ENCODE measurements around the gene EIF5A2.
"Not testable (repeated sequence)": the region's sequence is repeated elsewhere in the genome, so short reads cannot be mapped to it uniquely, and the experiment has no call there.

The EIF5A2 gene

DNA sequence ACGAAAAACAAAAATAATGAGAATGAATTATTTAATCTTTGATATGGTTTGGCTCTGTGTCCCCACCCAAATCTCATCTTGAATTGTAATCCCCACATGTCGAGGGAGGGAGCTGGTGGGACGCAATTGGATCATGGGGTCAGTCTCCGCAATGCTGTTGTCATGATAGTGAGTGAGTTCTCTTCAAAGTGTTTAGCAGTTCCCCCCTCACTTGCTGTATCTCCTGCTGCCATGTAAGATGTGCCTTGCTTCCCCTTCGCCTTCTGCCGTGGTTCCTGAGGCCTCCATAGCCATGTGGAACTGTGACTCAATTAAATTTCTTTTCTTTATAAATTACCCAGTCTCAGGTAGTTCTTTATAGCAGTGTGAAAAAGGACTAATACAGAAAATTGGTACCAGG is 12.1 kb downstream of the EIF5A2 start:
- DNase-seq: not testable (repeated sequence)

GRCh38 chr3:170893895-170894294 is 14.5 kb downstream of the EIF5A2 start:
- DNase-seq: no peak

GRCh38 chr3:170889630-170890029 is 18.8 kb downstream of the EIF5A2 start:
- no peak for DNase-seq

DNA sequence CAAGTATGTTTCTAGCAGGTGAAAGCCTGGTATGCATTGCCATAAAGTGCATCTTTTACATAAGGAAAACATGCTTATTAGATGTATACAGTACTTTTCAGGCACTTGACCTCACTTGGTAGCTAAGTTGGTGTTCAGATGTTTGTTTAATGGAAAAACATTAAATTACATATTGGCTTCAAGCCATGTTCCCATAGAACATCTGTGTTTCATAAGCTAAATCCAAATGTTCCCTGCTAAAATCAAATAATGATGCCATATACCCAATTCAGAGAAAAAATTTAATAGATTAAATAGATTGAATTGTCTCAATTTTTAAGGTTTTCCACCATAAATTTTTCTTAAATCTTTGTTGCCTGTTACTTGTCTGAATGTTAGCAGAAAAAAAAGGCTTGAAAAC is 19.3 kb downstream of the EIF5A2 start:
- DNase-seq: no peak

- DNase-seq: peak in 1 of 2 experiments; percentile 24
These were observed 24.1 kb downstream of the EIF5A2 start for GRCh38 chr3:170884109-170884930.

DNA sequence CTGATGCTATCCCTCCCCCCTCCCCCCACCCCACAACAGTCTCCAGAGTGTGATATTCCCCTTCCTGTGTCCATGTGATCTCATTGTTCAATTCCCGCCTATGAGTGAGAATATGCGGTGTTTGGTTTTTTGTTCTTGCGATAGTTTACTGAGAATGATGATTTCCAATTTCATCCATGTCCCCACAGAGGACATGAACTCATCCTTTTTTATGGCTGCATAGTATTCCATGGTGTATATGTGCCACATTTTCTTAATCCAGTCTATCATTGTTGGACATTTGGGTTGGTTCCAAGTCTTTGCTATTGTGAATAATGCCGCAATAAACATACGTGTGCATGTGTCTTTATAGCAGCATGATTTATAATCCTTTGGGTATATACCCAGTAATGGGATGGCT is 29.7 kb downstream of the EIF5A2 start:
- not testable (repeated sequence) for DNase-seq

GRCh38 chr3:170877311-170877710 is 31.1 kb downstream of the EIF5A2 start:
- DNase-seq: not testable (repeated sequence)

DNA sequence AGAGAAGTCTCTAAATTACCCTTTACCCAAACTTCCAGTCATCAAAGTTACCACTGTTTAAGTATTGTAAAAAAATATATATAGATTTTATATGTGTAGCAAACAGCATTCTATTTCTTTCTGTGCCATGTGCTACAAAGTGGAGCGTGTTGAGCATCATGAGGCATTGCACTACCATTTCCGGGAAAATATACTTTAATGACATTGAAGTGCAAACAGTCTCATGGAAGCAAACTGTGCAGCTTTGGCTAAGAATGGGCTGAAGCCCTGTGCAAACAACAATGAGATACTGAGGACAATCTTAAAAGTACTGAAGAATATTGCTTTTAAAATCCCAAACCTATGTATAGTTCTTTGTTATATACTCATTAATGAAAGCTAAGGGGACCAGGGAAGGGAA is 31.9 kb downstream of the EIF5A2 start:
- no peak for DNase-seq

GRCh38 chr3:170869645-170870593 is 38.5 kb downstream of the EIF5A2 start, which contains the start of gene RPL22L1:
RPL22L1 (minus strand) TSS chr3:170870195; CDS start chr3:170870167, 28 bp downstream.
- DNase-seq: no peak

DNA sequence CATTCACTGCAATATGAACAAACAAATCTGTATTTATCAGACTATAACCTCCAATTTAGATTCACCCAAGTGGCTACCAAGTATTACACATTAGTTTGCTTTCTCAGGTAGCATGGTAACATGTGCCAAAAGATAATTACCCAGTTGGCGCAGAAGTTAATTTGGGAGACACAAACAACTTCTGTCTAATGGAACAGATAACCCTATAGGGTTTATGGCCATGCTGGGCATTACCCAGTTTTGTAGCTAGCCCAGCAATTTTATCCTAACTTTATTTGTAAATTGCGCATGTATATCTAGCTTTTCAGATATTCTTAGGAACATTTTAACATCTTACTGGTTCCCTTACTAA is 39.2 kb downstream of the EIF5A2 start:
- no peak for DNase-seq

GRCh38 chr3:170868577-170869238 is 39.7 kb downstream of the EIF5A2 start:
- no peak for DNase-seq

DNA sequence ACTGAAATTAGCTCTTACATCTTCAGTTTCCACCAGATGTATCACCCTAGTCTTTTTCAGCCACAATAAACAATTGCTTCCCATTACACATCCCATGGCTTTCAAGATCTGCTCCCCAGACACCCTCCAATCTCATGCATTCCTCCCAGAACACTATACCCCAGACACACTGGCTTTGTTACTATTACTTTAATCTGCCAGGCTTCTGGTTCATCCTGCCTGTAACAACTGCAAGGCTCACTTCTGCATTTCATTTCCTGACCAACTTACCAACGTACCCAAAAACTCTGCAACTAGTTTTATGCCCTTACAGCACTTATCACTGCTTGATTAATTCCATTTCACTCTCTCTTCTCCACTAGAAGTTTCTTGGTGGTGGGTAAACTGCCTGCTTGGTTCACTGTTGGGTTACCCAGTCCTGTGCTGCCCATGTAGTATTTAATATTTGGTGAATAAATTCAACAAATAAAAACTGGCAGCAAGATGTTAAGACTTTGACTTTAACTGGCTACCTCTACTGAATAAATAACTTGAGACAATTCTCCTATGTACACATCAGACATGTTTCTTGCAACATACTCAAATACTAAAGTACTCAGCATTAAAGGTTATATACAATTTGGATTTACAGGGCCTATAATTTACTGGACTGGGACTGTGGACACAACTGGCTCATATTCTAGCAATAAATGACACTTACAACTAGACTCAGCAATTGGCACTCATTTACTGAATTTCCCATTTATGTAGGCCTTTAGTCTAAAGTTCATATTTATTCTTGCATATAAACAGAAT is 41.1 kb downstream of the EIF5A2 start:
- DNase-seq: no peak

GRCh38 chr3:170866499-170866898 is 41.9 kb downstream of the EIF5A2 start:
- no peak for DNase-seq

GRCh38 chr3:170865209-170866094 is 43.0 kb downstream of the EIF5A2 start:
- DNase-seq: no peak

GRCh38 chr3:170864525-170865208 is 43.8 kb downstream of the EIF5A2 start:
- DNase-seq: no peak

DNA sequence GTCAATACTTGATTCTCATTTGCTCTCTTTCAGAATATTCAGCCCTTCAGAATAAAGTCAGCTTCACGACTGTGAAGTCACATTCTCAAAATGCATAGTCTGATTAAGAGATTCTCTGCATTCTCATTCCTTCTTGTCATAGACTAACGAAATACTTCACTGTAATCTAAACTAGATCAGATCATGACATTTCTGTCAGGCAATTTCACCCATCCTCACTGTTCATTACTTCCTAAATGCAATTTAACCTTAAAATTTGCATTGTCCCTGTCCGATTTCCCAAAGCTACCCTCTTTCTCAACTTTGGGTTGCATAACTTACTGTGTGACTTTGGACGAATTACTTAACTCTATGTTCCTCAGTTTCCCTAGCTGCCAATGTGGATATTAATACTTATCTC is 44.6 kb downstream of the EIF5A2 start:
- DNase-seq: no peak

DNA sequence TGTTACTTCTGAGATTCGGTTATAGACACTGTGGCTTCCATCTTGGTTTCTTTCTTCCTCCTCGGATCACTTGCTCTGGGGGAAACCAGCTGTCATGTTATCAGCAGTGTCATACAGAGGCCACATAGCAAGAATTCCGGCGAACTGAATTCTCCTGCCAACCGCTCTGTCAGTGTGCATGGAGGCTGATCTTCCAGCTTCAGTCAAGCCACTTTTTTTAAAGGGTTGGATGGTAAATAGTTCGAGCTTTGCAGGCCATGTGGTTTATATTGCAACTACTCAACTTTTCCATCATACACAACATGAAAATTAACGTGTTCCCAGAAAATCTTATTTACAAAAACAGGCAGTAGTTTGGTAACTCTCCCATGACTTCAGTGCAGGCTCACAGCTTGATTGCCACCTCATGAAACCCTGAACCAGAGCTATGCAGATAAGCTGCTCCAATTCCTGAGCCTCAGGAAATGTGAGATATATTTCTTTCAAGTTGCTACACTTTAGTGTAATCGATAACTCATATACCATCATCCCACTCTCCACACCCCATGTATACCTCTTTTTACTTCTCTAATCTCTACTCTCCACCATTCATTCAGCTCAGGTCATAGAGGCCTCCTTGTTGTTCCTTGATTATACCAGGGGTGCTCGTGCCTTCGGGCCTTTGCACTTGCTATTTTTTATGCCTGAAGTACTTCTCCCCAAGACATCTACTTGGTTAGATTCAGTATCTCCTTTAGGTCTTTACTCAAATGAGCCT is 45.6 kb downstream of the EIF5A2 start:
- no peak for DNase-seq

GRCh38 chr3:170858599-170858998 is 49.8 kb downstream of the EIF5A2 start:
- DNase-seq: no peak

GRCh38 chr3:170852324-170852723 is 56.1 kb downstream of the EIF5A2 start:
- no peak for DNase-seq
